Raji (cell line): ENCODE results near the gene MAP2K6.

Source experiments
- POLR2A ChIP-seq: IDR thresholded peaks from 2 replicates; pipeline ENCODE4 v1.6.1; 2011; ENCODE audit warnings: low read depth, low read length, control low read depth; ENCODE audit not compliant: insufficient read depth

The MAP2K6 gene

GRCh38 chr17:69525920-69526841 lies 111.7 kb downstream of the MAP2K6 start:
- TF ChIP-seq POLR2A, result no peak

- no peak for TF ChIP-seq POLR2A
These were observed 113.5 kb downstream of the MAP2K6 start for GRCh38 chr17:69528035-69528434.

- no peak for TF ChIP-seq POLR2A
These were observed 119.2 kb downstream of the MAP2K6 start for GRCh38 chr17:69533481-69534234.

- TF ChIP-seq POLR2A, result no peak
These were observed 119.7 kb downstream of the MAP2K6 start for GRCh38 chr17:69534235-69534621.

GRCh38 chr17:69535016-69535570 lies 120.6 kb downstream of the MAP2K6 start:
- no peak for TF ChIP-seq POLR2A

- no peak for TF ChIP-seq POLR2A
These were observed 124.3 kb downstream of the MAP2K6 start for GRCh38 chr17:69538795-69539194.

- TF ChIP-seq POLR2A, result no peak
These were observed 124.8 kb downstream of the MAP2K6 start for GRCh38 chr17:69539274-69539673.

GRCh38 chr17:69539781-69540319 lies 125.4 kb downstream of the MAP2K6 start:
- no peak for TF ChIP-seq POLR2A

- no peak for TF ChIP-seq POLR2A
These were observed 125.9 kb downstream of the MAP2K6 start for GRCh38 chr17:69540356-69540755.

GRCh38 chr17:69547230-69547629 lies 132.7 kb downstream of the MAP2K6 start:
- no peak for TF ChIP-seq POLR2A

GRCh38 chr17:69547947-69548346 lies 133.4 kb downstream of the MAP2K6 start:
- TF ChIP-seq POLR2A, result no peak

GRCh38 chr17:69551212-69552010 lies 136.9 kb downstream of the MAP2K6 start:
- no peak for TF ChIP-seq POLR2A

GRCh38 chr17:69552986-69553667 lies 138.6 kb downstream of the MAP2K6 start:
- TF ChIP-seq POLR2A, result no peak

GRCh38 chr17:69555056-69555455 lies 140.6 kb downstream of the MAP2K6 start:
- no peak for TF ChIP-seq POLR2A
